Mesenchymal stem cell (in vitro differentiated cells and primary cell): ENCODE data around the gene FLRT1.

Experiments used
- DNase-seq: peaks from one replicate; pipeline ENCODE4 v3.0.0-alpha.2; 2013
- H2AFZ ChIP-seq: one replicate; pipeline ENCODE4 v1.6.1; 2013; ENCODE audit warnings: low read depth, mild to moderate bottlenecking, control low read depth, inconsistent platforms, low read length, moderate library complexity
- H2AK5ac ChIP-seq: 2 replicates; pipeline ENCODE4 v1.6.1; 2013; ENCODE audit warnings: low read length, moderate library complexity, mild to moderate bottlenecking, inconsistent platforms; ENCODE audit not compliant: severe bottlenecking
- H2BK120ac ChIP-seq: one replicate; pipeline ENCODE4 v1.6.1; 2013; ENCODE audit warnings: low read depth, mild to moderate bottlenecking, inconsistent platforms, low read length, moderate library complexity
- H2BK12ac ChIP-seq, 2 experiments: one replicate each; pipeline ENCODE4 v1.6.1; 2013; ENCODE audit warnings: inconsistent platforms in 2 of 2, low read length in 2 of 2, mild to moderate bottlenecking in 2 of 2, moderate library complexity in 2 of 2, control low read depth in 1 of 2
- H2BK15ac ChIP-seq: one replicate; pipeline ENCODE4 v1.6.1; 2013; ENCODE audit warnings: mild to moderate bottlenecking, low read depth, inconsistent platforms; ENCODE audit not compliant: poor library complexity, severe bottlenecking
- H2BK5ac ChIP-seq: 2 replicates; pipeline ENCODE4 v1.6.1; 2013; ENCODE audit warnings: low read depth, mild to moderate bottlenecking, low read length, control low read depth, inconsistent platforms; ENCODE audit not compliant: poor library complexity, severe bottlenecking
- H3K14ac ChIP-seq, 2 experiments: one replicate each; pipeline ENCODE4 v1.6.1; 2013; ENCODE audit warnings: inconsistent platforms in 2 of 2, low read length in 2 of 2, control low read depth in 1 of 2, mild to moderate bottlenecking in 1 of 2, moderate library complexity in 1 of 2
- H3K18ac ChIP-seq, 2 experiments: one replicate each; pipeline ENCODE4 v1.6.1; 2013; ENCODE audit warnings: inconsistent platforms in 2 of 2, low read length in 2 of 2, control low read depth in 1 of 2, low read depth in 1 of 2, mild to moderate bottlenecking in 1 of 2
- H3K23ac ChIP-seq, 2 experiments: one replicate each; pipeline ENCODE4 v1.6.1; 2013; ENCODE audit warnings: inconsistent platforms in 2 of 2, low read length in 2 of 2, mild to moderate bottlenecking in 2 of 2, moderate library complexity in 2 of 2, control low read depth in 1 of 2
- H3K27ac ChIP-seq: 2 replicates; pipeline ENCODE4 v1.5.1; 2013; ENCODE audit warnings: mild to moderate bottlenecking, moderate library complexity, low read length, control low read depth, inconsistent platforms; ENCODE audit not compliant: poor library complexity, severe bottlenecking
- H3K27me3 ChIP-seq, 2 experiments: 2 replicates each; pipeline versions ENCODE4 v1.6.1 to v1.7.0; 2013; ENCODE audit warnings: low read length in 2 of 2, mild to moderate bottlenecking in 2 of 2, moderate library complexity in 2 of 2, control low read depth in 1 of 2, inconsistent platforms in 1 of 2; ENCODE audit not compliant: control insufficient read depth in 1 of 2, insufficient read depth in 1 of 2
- H3K36me3 ChIP-seq, 2 experiments: 2 replicates each; pipeline versions ENCODE4 v1.6.1 to v1.7.0; 2013; ENCODE audit warnings: low read length in 2 of 2, control low read depth in 1 of 2, inconsistent platforms in 1 of 2, low read depth in 1 of 2, mild to moderate bottlenecking in 1 of 2; ENCODE audit not compliant: insufficient read depth in 2 of 2, control insufficient read depth in 1 of 2
- H3K4ac ChIP-seq, 2 experiments: one replicate each; pipeline ENCODE4 v1.6.1; 2013; ENCODE audit warnings: inconsistent platforms in 2 of 2, low read length in 2 of 2, mild to moderate bottlenecking in 2 of 2, moderate library complexity in 2 of 2, control low read depth in 1 of 2, low read depth in 1 of 2
- H3K4me1 ChIP-seq: 2 replicates; pipeline ENCODE4 v1.6.1; 2013; ENCODE audit warnings: low read depth, low read length, control low read depth; ENCODE audit not compliant: control insufficient read depth, insufficient read depth
- H3K4me2 ChIP-seq: 2 replicates; pipeline ENCODE4 v1.6.1; 2013; ENCODE audit warnings: low read length, mild to moderate bottlenecking, inconsistent platforms; ENCODE audit not compliant: poor library complexity, severe bottlenecking
- H3K4me3 ChIP-seq, 2 experiments: 2 replicates each; pipeline versions ENCODE4 v1.5.1 to v1.7.0; 2013; ENCODE audit warnings: low read length in 2 of 2, mild to moderate bottlenecking in 2 of 2, control low read depth in 1 of 2, low read depth in 1 of 2; ENCODE audit not compliant: insufficient read depth in 1 of 2
- H3K79me1 ChIP-seq: replicated peaks from 2 replicates; pipeline ENCODE4 v1.6.1; 2013; ENCODE audit warnings: mild to moderate bottlenecking, control low read depth, low read length, inconsistent platforms; ENCODE audit not compliant: poor library complexity, severe bottlenecking
- H3K9ac ChIP-seq: 2 replicates; pipeline ENCODE4 v1.7.0; 2013; ENCODE audit warnings: mild to moderate bottlenecking, low read length, moderate library complexity
- H3K9me3 ChIP-seq: 2 replicates; pipeline ENCODE4 v1.7.0; 2013; ENCODE audit warnings: mild to moderate bottlenecking, low read length; ENCODE audit not compliant: control insufficient read depth
- H4K8ac ChIP-seq: one replicate; pipeline ENCODE4 v1.6.1; 2013; ENCODE audit warnings: inconsistent platforms, mild to moderate bottlenecking, low read length, moderate library complexity
- H4K91ac ChIP-seq: one replicate; pipeline ENCODE4 v1.6.1; 2013; ENCODE audit warnings: mild to moderate bottlenecking, low read length, inconsistent platforms
- WGBS: methylation state at CpG from one replicate; pipeline ENCODE4 v1.1.7; 2013; ENCODE audit warnings: mixed read lengths; 5-methylcytosine and 5-hydroxymethylcytosine counted together

The FLRT1 gene

GRCh38 chr11:63997104-63997700, 38.5 kb upstream of the FLRT1 start:
- no peak overlapping the region for H3K4me3 ChIP-seq
- no peak overlapping the region for H4K91ac ChIP-seq
- H3K79me1 ChIP-seq: peaks cover 27% of the 10 kb centered on the region
- peaks cover 49 to 71% of the 10 kb centered on the region in 2 experiments for H3K36me3 ChIP-seq
- H2AFZ ChIP-seq: no peak overlapping the region
- no peak overlapping the region for H2AK5ac ChIP-seq
- H3K4me1 ChIP-seq: peaks cover 45% of the 10 kb centered on the region
- H3K23ac ChIP-seq: no peak overlapping the region
- 98% methylated on average over 24 of the region's 27 CpGs for WGBS
- no peak overlapping the region for H3K4me2 ChIP-seq
- H3K14ac ChIP-seq: no peak overlapping the region
- H2BK12ac ChIP-seq: no peak overlapping the region
- H3K27ac ChIP-seq: no peak overlapping the region
- H3K9me3 ChIP-seq: no peaks in the 10 kb centered on the region
- no peak overlapping the region for H3K9ac ChIP-seq
- no peak overlapping the region for H2BK5ac ChIP-seq
- no peak overlapping the region for H4K8ac ChIP-seq
- H3K4ac ChIP-seq: no peak overlapping the region
- H2BK15ac ChIP-seq: no peak overlapping the region
- no peak for DNase-seq
- H2BK120ac ChIP-seq: no peak overlapping the region
- no peak overlapping the region for H3K18ac ChIP-seq
- peaks cover 0 to 9% of the 10 kb centered on the region in 2 experiments for H3K27me3 ChIP-seq

- Histone ChIP-seq H3K27me3 (peaks cover 0 to 9% of the 10 kb centered on the region in 2 experiments), H3K14ac (no peak overlapping the region), H3K18ac (no peak overlapping the region), H4K8ac (no peak overlapping the region), H3K9me3 (no peaks in the 10 kb centered on the region), H2BK15ac (no peak overlapping the region), H3K4ac (no peak overlapping the region), H3K23ac (no peak overlapping the region), H2AK5ac (no peak overlapping the region), H2AFZ (no peak overlapping the region), H2BK120ac (no peak overlapping the region), H3K4me3 (no peak overlapping the region), H2BK12ac (no peak overlapping the region), H3K9ac (no peak overlapping the region), H3K4me1 (peaks cover 51% of the 10 kb centered on the region), H4K91ac (peak overlapping the region; percentile 72), H3K36me3 (peaks cover 48 to 65% of the 10 kb centered on the region in 2 experiments), H3K27ac (no peak overlapping the region), H2BK5ac (no peak overlapping the region), H3K79me1 (peaks cover 26% of the 10 kb centered on the region), H3K4me2 (no peak overlapping the region)
- DNase-seq: no peak
- 82% methylated on average over 9 of the region's 11 CpGs for WGBS
These were observed 37.9 kb upstream of the FLRT1 start for GRCh38 chr11:63997801-63998337.

- no peak overlapping the region for H2BK5ac ChIP-seq
- peak overlapping the region in 1 of 2 experiments; percentile 29 for H3K4me3 ChIP-seq
- H3K18ac ChIP-seq: peak overlapping the region in 1 of 2 experiments; percentile 40
- H3K4ac ChIP-seq: no peak overlapping the region
- no peak for DNase-seq
- H4K91ac ChIP-seq: peak overlapping the region; percentile 72
- H3K27me3 ChIP-seq: peaks cover 0 to 9% of the 10 kb centered on the region in 2 experiments
- H3K36me3 ChIP-seq: peaks cover 42 to 58% of the 10 kb centered on the region in 2 experiments
- H2AFZ ChIP-seq: no peak overlapping the region
- H3K9ac ChIP-seq: no peak overlapping the region
- peak overlapping the region in 1 of 2 experiments; percentile 41 for H3K23ac ChIP-seq
- H3K9me3 ChIP-seq: no peaks in the 10 kb centered on the region
- no peak overlapping the region for H2BK12ac ChIP-seq
- no peak overlapping the region for H3K27ac ChIP-seq
- H3K4me2 ChIP-seq: peak overlapping the region; percentile 53
- 54% methylated on average over 44 of the region's 54 CpGs for WGBS
- H2AK5ac ChIP-seq: peak overlapping the region; percentile 34
- H3K14ac ChIP-seq: peak overlapping the region in 1 of 2 experiments; percentile 11
- peaks cover 23% of the 10 kb centered on the region for H3K79me1 ChIP-seq
- peaks cover 51% of the 10 kb centered on the region for H3K4me1 ChIP-seq
- peak overlapping the region; percentile 23 for H2BK15ac ChIP-seq
- H4K8ac ChIP-seq: peak overlapping the region; percentile 75
- no peak overlapping the region for H2BK120ac ChIP-seq
These were observed 37.0 kb upstream of the FLRT1 start for GRCh38 chr11:63998558-63999348.
